GM18907 (cell line): ENCODE results near the gene TH.

ENCODE experiments used
- ATAC-seq: cut with Tn5 transposase; IDR thresholded peaks from one replicate; pipeline ENCODE4 v1.9.1; 2021; ENCODE audit warnings: mild to moderate bottlenecking, moderate library complexity; ENCODE audit not compliant: unreplicated experiment

TH gene

DNA sequence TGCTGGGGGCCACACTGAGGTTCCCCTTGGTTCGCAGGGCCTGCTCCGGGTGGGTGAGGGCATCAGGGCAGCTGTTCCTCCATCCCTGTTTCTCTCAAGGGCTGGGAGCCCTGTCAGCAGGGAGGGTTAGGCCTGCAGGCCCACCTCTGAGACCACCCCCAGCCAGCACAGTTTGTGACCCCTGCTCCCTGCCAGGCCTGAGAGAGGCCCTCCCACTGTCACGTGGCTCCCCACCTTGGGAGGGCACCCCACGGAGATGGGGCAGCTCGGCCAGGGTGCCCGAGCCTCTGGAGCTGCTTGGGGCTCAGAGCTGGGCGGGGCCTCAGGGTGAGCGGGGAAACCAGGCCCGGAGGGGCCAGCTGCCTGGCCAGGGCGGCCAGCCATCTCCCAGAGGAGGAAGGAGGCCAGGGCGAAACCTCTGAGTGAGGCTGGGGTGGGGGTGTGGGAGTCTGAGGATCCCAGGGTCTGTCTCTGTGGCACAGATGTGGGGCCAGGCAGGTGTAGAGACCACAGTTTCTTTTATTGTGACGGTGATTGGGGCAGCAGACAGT is 8.1 kb downstream of the TH start:
- ATAC-seq = no peak

DNA sequence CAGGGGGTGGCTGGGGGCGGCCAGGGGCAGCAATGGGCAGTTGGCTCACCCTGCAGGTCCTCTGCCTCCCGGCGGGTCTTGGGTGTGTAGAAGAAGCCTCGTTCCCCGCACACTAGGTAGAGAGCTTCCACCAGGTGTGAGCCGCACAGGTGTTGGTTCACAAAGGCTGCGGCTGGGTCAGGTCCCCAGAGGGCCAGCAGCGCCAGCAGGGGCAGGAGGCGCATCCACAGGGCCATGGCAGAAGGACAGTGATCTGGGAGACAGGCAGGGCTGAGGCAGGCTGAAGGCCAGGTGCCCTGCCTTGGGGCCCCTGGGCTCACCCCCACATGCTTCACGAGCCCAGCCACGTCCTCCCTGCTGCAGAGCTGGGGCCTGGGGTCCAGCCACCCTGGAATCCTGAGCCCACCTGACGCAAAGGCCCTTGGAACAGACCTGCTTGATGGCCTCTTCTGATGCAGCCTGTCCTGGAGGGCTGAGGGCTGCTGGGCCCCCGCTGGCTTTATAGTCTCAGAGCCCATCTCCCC is 10.8 kb downstream of the TH start, which contains the start of gene INS:
INS (minus strand) TSS at position 474 of the 524 bp plus-strand sequence; CDS start at position 236, 238 bp downstream.
- no peak for ATAC-seq

- ATAC-seq = no peak
These were observed 11.8 kb downstream of the TH start for GRCh38 chr11:2159536-2160413.

DNA sequence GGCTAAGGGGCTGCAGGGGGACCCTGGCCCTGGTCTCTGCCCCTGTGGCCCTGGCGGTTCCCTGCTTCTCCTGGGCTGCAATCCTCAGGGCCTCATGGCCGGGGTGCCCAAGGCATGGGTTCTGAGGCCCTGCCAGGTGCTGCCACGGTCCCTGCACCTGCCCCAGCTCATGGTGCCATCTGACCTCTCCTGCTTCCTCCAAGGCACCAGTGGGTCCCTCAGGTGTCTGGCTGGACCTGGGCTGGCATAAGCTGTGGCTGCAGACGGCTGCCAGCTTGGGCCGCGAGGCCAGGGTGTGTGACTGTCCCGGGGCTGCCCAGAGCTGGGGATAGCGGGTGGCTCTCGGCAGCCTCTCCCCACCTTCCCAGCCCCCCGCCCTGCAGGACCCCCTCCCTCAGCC is 12.6 kb downstream of the TH start:
- ATAC-seq = no peak

DNA sequence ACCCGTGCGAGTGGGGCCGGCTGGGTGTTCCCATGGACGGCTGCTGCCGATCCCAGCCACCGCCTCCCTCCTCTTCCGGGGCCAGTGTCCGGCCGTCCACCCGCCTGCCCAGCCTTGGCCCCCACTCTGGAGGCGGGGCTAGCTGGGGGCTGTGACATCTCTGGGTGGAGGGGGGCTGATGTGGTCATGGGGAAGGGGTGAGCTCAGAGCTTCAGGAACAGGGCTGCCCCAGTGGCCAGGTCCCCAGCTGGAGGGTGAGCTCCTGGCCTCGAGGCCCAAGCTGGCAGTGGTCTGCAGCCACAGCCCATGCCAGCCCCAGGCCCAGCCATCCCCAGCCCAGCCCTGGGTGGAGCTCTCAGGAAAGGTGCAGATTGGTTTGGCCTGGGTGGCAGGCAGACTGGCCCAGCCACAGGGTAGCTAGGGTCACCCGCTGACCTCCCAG is 13.3 kb downstream of the TH start:
- no peak for ATAC-seq

- no peak for ATAC-seq
These were observed 14.1 kb downstream of the TH start for GRCh38 chr11:2157294-2158040.

DNA sequence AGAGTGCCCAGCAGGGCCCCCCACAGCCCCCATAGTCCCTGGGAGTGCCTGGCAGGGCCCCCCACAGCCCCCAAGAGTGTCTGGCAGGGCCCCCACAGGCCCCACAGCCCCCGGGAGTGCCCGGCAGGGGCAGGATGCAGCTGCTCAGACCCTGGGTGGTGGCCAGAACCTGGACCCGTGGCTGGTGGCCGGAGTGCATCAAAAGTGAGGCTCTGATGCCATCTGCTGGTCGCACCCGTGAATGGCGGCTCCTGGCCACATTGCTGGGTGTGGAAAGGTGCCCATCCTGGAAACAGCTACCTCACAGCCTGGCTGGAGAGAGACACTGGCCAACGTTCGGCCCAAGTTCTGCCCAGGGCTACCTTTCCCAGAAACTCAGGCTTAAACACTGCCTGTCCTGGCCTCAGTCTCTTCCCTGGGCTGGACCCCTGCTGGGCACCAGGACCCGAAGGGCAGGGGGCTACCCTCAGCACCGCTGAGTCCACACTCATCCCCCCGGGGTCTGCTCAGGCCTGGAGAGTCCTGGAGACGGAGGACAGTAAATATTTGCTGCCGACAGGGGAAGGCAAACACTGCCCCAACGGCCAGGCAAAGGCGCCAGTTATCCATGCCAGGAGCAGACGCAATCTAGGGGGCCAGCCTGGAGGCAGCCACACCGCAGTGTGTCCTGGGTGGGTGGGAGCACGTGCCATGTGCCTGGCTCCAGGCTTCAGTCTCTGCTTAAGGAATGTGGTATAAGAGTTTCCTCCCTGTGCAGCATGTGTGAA is 15.0 kb downstream of the TH start:
- no peak for ATAC-seq

DNA sequence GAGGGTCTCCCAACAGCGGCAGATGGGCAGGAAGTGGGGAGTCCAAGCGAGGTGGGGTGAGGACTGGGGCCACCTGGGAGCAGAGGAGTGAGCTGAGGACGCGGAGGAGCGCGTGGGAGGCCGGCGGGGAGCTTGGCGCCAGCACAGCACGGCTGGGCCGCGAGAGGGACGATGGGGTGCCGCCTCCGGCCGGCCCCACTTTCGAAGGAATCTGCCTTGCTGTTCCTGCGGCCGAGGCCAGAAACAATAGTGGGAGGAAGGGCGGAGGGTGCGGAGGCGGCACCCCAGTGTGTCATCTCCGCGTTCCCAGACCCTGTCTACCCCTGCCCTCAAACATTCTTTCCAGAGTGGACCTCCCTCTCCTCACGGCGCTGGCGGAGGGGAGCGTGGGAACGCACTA is 16.1 kb downstream of the TH start:
- no peak for ATAC-seq

DNA sequence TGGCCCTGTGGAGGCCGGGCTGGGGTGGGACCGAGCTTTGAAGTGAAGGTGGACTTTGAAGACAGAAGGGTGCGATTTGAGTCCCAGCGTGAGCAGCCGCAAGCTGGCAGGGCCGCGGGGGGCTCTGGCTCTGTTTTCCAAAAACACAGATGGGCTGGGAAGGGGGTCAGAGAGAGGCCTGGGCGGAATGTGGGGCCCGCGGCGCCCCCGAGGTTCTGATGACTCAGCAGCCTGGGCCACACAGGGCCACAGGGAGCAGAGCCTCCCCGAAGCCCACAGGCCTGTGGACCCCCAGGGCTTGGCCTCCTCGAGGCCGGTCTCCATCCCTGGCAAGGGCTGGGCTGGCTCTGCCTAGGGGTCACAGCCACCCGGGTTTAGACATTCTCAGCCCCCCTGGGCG is 16.7 kb downstream of the TH start:
- no peak for ATAC-seq

DNA sequence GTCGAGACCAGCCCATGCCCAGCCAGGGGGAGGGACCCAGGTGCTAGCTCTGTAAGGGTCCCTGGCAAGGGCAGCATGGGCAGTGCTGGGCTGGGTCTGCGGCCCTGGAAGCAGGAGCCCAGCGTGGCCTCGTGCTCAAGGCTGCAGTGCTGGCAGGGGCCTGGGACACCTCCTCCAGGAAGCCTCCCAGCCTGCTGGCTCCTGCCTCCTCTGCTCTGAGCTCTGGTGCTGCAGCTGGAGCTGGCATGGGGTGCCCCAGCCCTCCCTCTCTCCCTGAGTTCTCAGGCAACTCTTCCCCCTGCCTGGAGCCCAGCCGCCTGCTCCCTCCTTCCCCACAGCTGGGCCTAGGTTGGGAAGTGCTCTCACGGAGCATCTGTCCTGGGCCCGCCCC is 17.4 kb downstream of the TH start:
- ATAC-seq = no peak

DNA sequence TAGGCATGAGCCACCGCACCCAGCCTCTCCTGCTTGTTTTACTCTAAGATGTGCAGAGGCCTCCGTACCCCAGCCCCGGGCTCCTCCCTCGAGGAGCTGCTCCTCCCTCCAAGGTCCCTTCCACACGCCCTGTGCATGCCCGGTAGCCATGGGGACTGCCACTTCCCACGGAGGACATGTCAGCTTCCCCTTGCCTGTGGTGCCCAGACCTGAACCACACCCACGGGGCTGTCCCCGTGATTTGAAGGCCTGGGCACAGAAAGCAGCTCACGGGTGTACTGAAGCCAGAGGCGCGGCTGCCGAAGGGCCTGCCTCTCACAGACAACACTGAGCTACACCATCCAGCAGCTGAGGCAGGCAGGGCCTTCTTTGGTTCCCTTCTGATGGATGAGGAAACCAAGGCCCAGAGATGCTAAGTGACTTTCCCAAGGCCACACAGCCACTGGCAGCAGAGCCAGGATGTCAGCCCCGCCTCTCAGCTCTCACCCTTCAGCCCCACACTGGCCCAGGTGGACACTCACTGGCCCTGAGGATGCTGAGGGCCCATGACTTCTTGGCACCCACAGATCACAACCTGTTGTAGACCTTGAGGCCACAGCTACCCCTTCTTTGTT is 17.9 kb downstream of the TH start:
- no peak for ATAC-seq

GRCh38 chr11:2151500-2152257 is 19.9 kb downstream of the TH start:
- peak; percentile 49 for ATAC-seq

- no peak for ATAC-seq
These were observed 21.5 kb downstream of the TH start for GRCh38 chr11:2149864-2150847.

- ATAC-seq = no peak
These were observed 22.2 kb downstream of the TH start for GRCh38 chr11:2149460-2149859.

- ATAC-seq = no peak
These were observed 23.0 kb downstream of the TH start for GRCh38 chr11:2148595-2148994.

DNA sequence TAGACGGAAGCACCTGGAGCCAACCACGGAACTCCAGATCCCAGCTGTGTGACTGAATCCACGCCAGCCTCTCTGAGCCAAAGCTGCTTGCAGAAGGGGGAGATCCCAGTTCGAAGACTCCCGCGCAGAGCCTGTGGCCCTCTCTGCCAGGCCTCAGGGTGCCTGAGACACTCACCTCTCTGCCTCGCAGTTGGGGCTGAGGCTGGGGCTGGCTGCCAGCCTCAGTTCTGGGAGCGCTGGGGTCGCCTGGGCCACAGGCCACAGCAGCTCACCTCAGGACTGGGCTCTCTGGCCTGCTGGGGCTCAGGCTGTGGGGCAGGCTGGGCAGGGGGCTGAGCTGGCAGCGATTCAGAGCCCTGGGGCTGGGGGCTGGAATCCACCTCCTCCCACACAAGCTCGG is 24.2 kb downstream of the TH start:
- no peak for ATAC-seq

GRCh38 chr11:2146051-2146450 is 25.6 kb downstream of the TH start:
- no peak for ATAC-seq

DNA sequence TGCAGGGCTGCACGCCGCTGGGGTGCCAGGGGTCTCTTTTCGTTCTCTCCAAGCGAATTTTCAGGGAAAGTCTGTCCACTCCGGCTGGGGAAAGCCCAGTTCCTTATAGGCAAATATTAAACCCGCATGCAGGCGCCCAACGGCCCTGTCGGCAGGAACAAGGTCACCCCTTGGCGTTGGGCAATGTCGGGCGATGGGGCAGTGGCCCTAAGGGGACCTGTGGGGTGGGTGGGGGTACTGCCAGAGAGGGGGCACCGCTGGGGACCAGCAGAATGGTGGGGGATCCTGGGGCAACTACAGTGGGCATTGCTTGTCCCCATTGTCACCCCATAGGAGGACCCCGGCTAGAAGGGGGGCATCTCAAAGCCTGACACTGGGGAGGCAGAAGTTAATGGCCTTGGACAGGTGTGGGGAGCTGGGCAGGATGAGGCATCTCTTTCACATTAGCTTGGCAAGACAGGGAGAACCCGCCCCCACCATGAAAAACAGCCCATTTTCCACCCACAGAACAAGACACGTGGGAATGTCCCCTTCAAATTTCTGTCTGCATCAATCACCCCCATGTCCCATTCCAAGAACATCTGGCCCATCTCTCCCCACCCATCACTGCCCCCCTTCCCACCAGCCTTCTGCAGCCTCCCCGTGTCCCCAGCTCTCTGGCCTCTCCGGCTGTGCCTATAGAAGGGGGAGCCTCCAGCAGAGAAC is 26.9 kb downstream of the TH start:
- no peak for ATAC-seq
